Skeletal muscle cell (primary cell): ENCODE measurements around the gene ST13.
A peak's percentile ranks its signal among the peaks of the same experiment; 100 is the strongest.
"Not testable (repeated sequence)": the region's sequence is repeated elsewhere in the genome, so short reads cannot be mapped to it uniquely, and the experiment has no call there.

Experiments
- DNase-seq: peaks from one replicate; pipeline ENCODE4 v3.0.0-alpha.2; 2010; ENCODE audit warnings: low read depth
- H3K4me3 ChIP-seq: 2 replicates; pipeline ENCODE4 v1.5.1; 2011; ENCODE audit warnings: low read depth, mild to moderate bottlenecking, control low read depth, low read length, moderate library complexity

ST13 gene

GRCh38 chr22:40853333-40853732 lies 3.1 kb downstream of the ST13 start:
- DNase-seq, result no peak
- no peak overlapping the region for H3K4me3 ChIP-seq

- DNase-seq, H3K4me3 ChIP-seq: not testable (repeated sequence)
Observed at GRCh38 chr22:40845816-40846215, 10.6 kb downstream of the ST13 start.

GRCh38 chr22:40844951-40845350 lies 11.5 kb downstream of the ST13 start:
- DNase-seq, result no peak
- no peak overlapping the region for H3K4me3 ChIP-seq

GRCh38 chr22:40838486-40838885 lies 18.0 kb downstream of the ST13 start:
- DNase-seq, result no peak
- no peak overlapping the region for H3K4me3 ChIP-seq

GRCh38 chr22:40834619-40835018 lies 21.8 kb downstream of the ST13 start:
- DNase-seq, result no peak
- no peak overlapping the region for H3K4me3 ChIP-seq

GRCh38 chr22:40829131-40829530 lies 27.3 kb downstream of the ST13 start:
- H3K4me3 ChIP-seq, result no peak overlapping the region
- no peak for DNase-seq

- no peak overlapping the region for H3K4me3 ChIP-seq
- no peak for DNase-seq
Observed at GRCh38 chr22:40826984-40827741, 29.3 kb downstream of the ST13 start.

- not testable (repeated sequence) for H3K4me3 ChIP-seq, DNase-seq
Observed at GRCh38 chr22:40826292-40826691, 30.1 kb downstream of the ST13 start.

- no peak overlapping the region for H3K4me3 ChIP-seq
- no peak for DNase-seq
Observed at GRCh38 chr22:40823426-40823825, 33.0 kb downstream of the ST13 start.

GRCh38 chr22:40819599-40820140 lies 36.8 kb downstream of the ST13 start:
- DNase-seq, result no peak
- peak overlapping the region; percentile 84 for H3K4me3 ChIP-seq

- peak; percentile 31 for DNase-seq
- peak within 1 kb of the TSS; percentile 84 for H3K4me3 ChIP-seq
Observed at GRCh38 chr22:40818747-40819598, 37.5 kb downstream of the ST13 start, which contains the start of gene SLC25A17. TSS of gene SLC25A17 (minus strand) at chr22:40819346. CDS start at chr22:40819248, 98 bp downstream.

- H3K4me3 ChIP-seq, result peak overlapping the region; percentile 84
- DNase-seq, result no peak
Observed at GRCh38 chr22:40818192-40818746, 38.2 kb downstream of the ST13 start.

GRCh38 chr22:40817737-40818136 lies 38.7 kb downstream of the ST13 start:
- no peak for DNase-seq
- H3K4me3 ChIP-seq, result no peak overlapping the region

- H3K4me3 ChIP-seq, result no peak overlapping the region
- no peak for DNase-seq
Observed at GRCh38 chr22:40813912-40814315, 42.5 kb downstream of the ST13 start.

- H3K4me3 ChIP-seq, result no peak overlapping the region
- DNase-seq, result no peak
Observed at GRCh38 chr22:40808018-40808841, 48.2 kb downstream of the ST13 start.

- H3K4me3 ChIP-seq, result no peak overlapping the region
- DNase-seq, result no peak
Observed at GRCh38 chr22:40806711-40807110, 49.7 kb downstream of the ST13 start.

GRCh38 chr22:40805699-40806203 lies 50.7 kb downstream of the ST13 start:
- DNase-seq, result no peak
- H3K4me3 ChIP-seq, result no peak overlapping the region

- no peak for DNase-seq
- no peak overlapping the region for H3K4me3 ChIP-seq
Observed at GRCh38 chr22:40805239-40805638, 51.2 kb downstream of the ST13 start.

GRCh38 chr22:40803321-40803720 lies 53.1 kb downstream of the ST13 start:
- DNase-seq, result no peak
- H3K4me3 ChIP-seq, result no peak overlapping the region
